HFFc6 (cell line): ENCODE data around the gene EPHA6. TPM values are rescaled to one million over a fixed set of nuclear protein-coding genes. Genes with fewer than 3 reads are reported as not detected.

Experiments
- DNase-seq: peaks from one replicate; pipeline ENCODE4 v3.0.0-alpha.2; 2018
- H3K27ac Mint-ChIP-seq: 2 replicates; pipeline ENCODE4 v1.8.0; 2020; ENCODE audit warnings: mild to moderate bottlenecking, mixed read lengths
- H3K27me3 Mint-ChIP-seq: 2 replicates; pipeline ENCODE4 v1.8.0; 2021; ENCODE audit warnings: mild to moderate bottlenecking, moderate library complexity, mixed read lengths; ENCODE audit not compliant: insufficient read depth
- H3K36me3 Mint-ChIP-seq: 2 replicates; pipeline ENCODE4 v1.8.0; 2021; ENCODE audit warnings: low read depth, mixed read lengths
- H3K4me1 Mint-ChIP-seq: 2 replicates; pipeline ENCODE4 v1.8.0; 2020; ENCODE audit warnings: low read depth, mixed read lengths
- H3K4me3 Mint-ChIP-seq: 2 replicates; pipeline ENCODE4 v1.8.0; 2020; ENCODE audit warnings: mild to moderate bottlenecking, moderate library complexity, mixed read lengths
- H3K9me3 Mint-ChIP-seq: 2 replicates; pipeline ENCODE4 v1.8.0; 2020; ENCODE audit warnings: mild to moderate bottlenecking, mixed read lengths
- total RNA-seq, 6 experiments: library from RNA; stranded (reverse); fragmentation: NEBNext Ultra II Directional; extraction: Animal tissue kit (Norgen Biotek cat#: 25700); gene quantifications; 2 replicates in 1 of 6; 3 replicates in 5 of 6; pipeline ENCODE4 v1.2.3, GENCODE V29; 2021
- TF ChIP-seq, protein P1 (sequence below): fragments of 200-600 bp; sonication (generic); IDR thresholded peaks from 2 replicates; pipeline ENCODE4 v1.5.0; 2021; ENCODE audit warnings: antibody characterized with exemption, mild to moderate bottlenecking

EPHA6 gene
- total RNA-seq, 6 experiments from 2014 or later = not detected

DNA sequence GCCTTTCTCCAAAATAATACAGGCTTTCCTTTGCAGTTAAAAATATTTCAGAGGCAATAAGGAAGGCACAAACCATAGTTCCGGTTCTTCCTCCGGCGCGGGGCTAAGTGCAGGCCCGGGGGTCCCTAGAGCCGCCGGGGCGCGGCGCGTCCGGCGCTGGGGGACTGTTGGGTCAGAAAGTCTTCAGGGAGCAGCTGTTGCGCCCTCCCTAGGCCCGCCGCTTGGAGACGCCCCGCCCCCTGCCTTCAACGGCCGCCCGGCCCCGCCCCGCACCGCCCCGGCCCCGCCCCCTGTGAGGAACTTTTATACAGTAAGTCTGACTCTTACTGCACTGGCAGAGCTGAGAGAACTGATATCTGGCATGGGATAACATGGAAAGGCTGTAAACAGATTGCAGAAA, 667.0 kb downstream of the EPHA6 start:
- DNase-seq = no peak
- Mint-ChIP-seq H3K36me3 (no peaks in the 10 kb centered on the region), H3K4me3 (no peak overlapping the region), H3K27me3 (no peaks in the 10 kb centered on the region), H3K27ac (no peak overlapping the region), H3K9me3 (peaks cover 22% of the 10 kb centered on the region), H3K4me1 (no peaks in the 10 kb centered on the region)
- TF ChIP-seq, protein P1, sequence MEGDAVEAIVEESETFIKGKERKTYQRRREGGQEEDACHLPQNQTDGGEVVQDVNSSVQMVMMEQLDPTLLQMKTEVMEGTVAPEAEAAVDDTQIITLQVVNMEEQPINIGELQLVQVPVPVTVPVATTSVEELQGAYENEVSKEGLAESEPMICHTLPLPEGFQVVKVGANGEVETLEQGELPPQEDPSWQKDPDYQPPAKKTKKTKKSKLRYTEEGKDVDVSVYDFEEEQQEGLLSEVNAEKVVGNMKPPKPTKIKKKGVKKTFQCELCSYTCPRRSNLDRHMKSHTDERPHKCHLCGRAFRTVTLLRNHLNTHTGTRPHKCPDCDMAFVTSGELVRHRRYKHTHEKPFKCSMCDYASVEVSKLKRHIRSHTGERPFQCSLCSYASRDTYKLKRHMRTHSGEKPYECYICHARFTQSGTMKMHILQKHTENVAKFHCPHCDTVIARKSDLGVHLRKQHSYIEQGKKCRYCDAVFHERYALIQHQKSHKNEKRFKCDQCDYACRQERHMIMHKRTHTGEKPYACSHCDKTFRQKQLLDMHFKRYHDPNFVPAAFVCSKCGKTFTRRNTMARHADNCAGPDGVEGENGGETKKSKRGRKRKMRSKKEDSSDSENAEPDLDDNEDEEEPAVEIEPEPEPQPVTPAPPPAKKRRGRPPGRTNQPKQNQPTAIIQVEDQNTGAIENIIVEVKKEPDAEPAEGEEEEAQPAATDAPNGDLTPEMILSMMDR = no peak

DNA sequence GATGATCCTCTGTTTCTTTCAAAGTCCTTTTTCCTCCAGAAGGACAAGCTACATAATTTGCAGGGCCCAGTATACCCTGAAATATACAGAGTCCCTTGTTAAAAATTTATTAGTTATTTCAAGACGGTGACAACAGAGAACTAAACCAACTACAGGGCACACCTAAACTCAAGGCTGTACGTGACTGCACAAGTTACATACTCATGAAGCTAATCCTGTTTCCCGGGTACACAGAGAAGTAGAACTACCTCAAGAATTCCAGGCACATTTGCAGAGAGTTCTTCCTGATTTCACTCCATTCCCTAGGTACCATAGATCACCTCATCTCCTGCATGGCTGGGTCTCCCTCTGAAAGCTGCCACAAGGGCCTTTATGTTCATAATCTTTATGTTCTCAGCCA, 670.8 kb downstream of the EPHA6 start:
- no peaks in the 10 kb centered on the region for H3K4me1 Mint-ChIP-seq
- H3K4me3 Mint-ChIP-seq = no peak overlapping the region
- TF ChIP-seq, protein P1 = no peak
- H3K27ac Mint-ChIP-seq = no peak overlapping the region
- no peak for DNase-seq
- peaks cover 19% of the 10 kb centered on the region for H3K9me3 Mint-ChIP-seq
- no peaks in the 10 kb centered on the region for H3K36me3 Mint-ChIP-seq
- H3K27me3 Mint-ChIP-seq = no peaks in the 10 kb centered on the region

DNA sequence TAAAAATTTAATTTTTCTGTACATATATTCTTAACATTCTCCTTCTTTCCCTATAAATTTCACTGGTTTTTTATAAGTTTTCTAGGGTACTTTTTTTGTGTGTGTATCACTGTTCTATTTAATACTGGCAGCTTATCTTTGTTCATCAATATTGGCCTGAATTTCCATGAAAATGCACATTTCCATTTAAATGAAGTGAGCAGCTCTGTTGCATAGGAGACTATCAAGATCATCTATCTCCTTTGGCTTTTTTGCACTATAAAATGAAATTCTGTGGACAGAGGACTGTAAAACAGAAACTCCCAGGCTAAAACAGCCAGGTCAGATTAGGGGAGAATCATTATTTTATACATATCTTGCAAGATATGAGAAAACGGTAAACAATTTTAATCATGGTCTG, 673.2 kb downstream of the EPHA6 start:
- Mint-ChIP-seq H3K27me3 (no peaks in the 10 kb centered on the region), H3K27ac (no peak overlapping the region), H3K9me3 (peaks cover 17% of the 10 kb centered on the region), H3K4me3 (no peak overlapping the region), H3K36me3 (no peaks in the 10 kb centered on the region), H3K4me1 (no peaks in the 10 kb centered on the region)
- no peak for DNase-seq
- TF ChIP-seq, protein P1 = no peak

DNA sequence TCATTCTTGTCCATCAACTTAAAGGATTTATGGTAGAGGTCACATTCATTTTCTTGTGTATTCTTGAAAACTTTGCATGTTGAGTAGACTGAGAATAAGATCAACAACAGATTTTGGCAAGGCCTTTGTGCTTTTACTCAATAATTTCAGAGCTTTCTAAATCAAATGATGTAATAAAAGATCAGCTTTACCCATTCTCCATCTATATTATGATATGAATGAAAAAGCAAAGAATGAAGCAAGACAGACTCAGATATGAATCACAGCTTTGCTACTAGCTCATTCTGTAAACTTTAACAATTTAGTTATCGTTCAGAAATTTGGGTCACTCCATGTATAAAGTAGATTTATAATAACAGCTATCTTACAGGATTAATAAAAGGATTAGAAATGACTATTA, 674.3 kb downstream of the EPHA6 start:
- TF ChIP-seq, protein P1 = no peak
- Mint-ChIP-seq H3K4me3 (no peak overlapping the region), H3K27me3 (no peaks in the 10 kb centered on the region), H3K4me1 (no peaks in the 10 kb centered on the region), H3K9me3 (peaks cover 15% of the 10 kb centered on the region), H3K27ac (no peak overlapping the region), H3K36me3 (no peaks in the 10 kb centered on the region)
- no peak for DNase-seq

DNA sequence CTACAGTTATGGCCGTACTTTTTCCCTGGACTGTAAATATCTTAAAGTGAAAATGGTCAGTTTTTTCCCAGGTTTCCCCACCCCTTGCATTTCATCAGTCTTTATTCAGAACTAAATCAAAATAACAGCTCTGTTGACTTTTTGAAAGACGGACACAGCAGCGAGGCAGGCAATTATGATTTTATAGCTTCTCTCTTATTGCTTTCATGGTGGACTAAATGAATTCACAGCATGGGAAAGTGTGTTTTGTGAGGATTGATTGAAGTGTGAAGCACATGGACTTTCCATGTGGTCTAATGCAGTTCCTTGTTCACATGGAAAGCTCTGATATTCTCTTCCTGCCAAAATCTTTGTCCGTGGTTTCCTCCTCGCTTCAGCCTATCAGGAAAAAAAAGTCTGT, 681.5 kb downstream of the EPHA6 start:
- H3K27me3 Mint-ChIP-seq = no peaks in the 10 kb centered on the region
- TF ChIP-seq, protein P1 = no peak
- peaks cover 31% of the 10 kb centered on the region for H3K9me3 Mint-ChIP-seq
- no peaks in the 10 kb centered on the region for H3K4me1 Mint-ChIP-seq
- H3K36me3 Mint-ChIP-seq = no peaks in the 10 kb centered on the region
- DNase-seq = no peak
- H3K4me3 Mint-ChIP-seq = no peak overlapping the region
- H3K27ac Mint-ChIP-seq = no peak overlapping the region

DNA sequence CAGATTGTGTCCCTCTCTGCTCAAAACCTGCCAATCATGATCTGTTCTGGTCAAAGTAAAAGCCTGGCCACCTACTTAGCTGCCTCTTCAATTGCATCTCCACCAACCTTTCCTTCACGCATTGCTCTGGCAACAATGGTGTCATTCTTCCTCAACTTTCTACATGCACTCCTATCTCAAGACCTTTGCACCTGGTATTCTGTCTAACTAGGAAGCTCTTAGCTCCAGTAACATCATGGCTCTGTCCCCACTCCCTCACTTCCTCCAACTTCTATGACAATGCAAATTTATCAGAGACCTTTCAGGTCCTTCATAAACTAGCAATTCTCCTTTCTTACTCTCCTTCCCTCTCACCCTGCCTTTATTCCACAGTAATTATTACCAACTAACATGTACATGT, 682.7 kb downstream of the EPHA6 start:
- Mint-ChIP-seq H3K9me3 (peaks cover 33% of the 10 kb centered on the region), H3K36me3 (0 out of 2 replicates have a peak, but pooled peaks cover 4% of the 10 kb centered on the region), H3K4me3 (no peak overlapping the region), H3K27ac (no peak overlapping the region), H3K4me1 (no peaks in the 10 kb centered on the region), H3K27me3 (no peaks in the 10 kb centered on the region)
- TF ChIP-seq, protein P1 = no peak
- DNase-seq = no peak
